Peyer's patch (tissue), 4 donors: ENCODE measurements around the gene SAP30.

Experiments used
- CTCF ChIP-seq, 6 experiments: fragments of 450-650 bp in 4 of 6; fragments of 200-600 bp in 2 of 6; sonication (generic) in 1 of 6; IDR thresholded peaks; one replicate each; pipeline ENCODE4 v1.5.1; 2017 to 2019; ENCODE audit warnings: antibody characterized with exemption in 6 of 6, mild to moderate bottlenecking in 3 of 6, moderate library complexity in 1 of 6
- POLR2A ChIP-seq, 2 donors: fragments of 450-650 bp; IDR thresholded peaks; one replicate each; pipeline ENCODE4 v1.5.1; 2017; ENCODE audit warnings: antibody characterized with exemption in 2 of 2, mild to moderate bottlenecking in 2 of 2, moderate library complexity in 2 of 2

GRCh38 chr4:173424899-173425805 lies 54.4 kb downstream of the SAP30 start:
- TF ChIP-seq CTCF (IDR thresholded peaks at IDR 0.05) = no peak
- TF ChIP-seq POLR2A (IDR thresholded peaks at IDR 0.05) = no peak
